Measurements from ENCODE around the gene RNF126. TPM values are rescaled to one million over a fixed set of nuclear protein-coding genes. Genes with fewer than 3 reads are reported as not detected.

The RNF126 gene
- total RNA-seq (10 to 100 TPM; 11.9 to 21.5 (median 16.5) TPM), polyA plus RNA-seq (10 to 100 TPM; 31.7 to 33.7 TPM)

GRCh38 chr19:662962-663681, at the start of gene RNF126:
Gene RNF126 (minus strand): TSS chr19:663214. CDS start chr19:663121, 93 bp downstream.
- 1% methylated on average over 33 to 97 of the region's 97 CpGs for WGBS, 2 donors
- FAIRE-seq (no peak), DNase-seq (peak; percentile 82 to 98 (median 95)), ATAC-seq (peak; percentile 82 to 86 (median 84))
- no peaks in the 10 kb centered on the region for H3K9me3 ChIP-seq
- peak within 1 kb of the TSS; percentile 80 to 100 (median 98) for H3K4me3 ChIP-seq
- H3K4me1 ChIP-seq = peaks cover 0 to 22% (median 8%) of the 10 kb centered on the region in 3 donors
- H3K27me3 ChIP-seq = no peaks in the 10 kb centered on the region
- peak within 1 kb of the TSS; percentile 79 to 93 (median 84) for H3K27ac ChIP-seq
- intact Hi-C loops (cut with DNase I) = loop anchor here in 1 of 3 donors (10.0 kb wide), 1 partner anchor 72 kb away; no protein-coding TSS in a partner anchor
- TF ChIP-seq CTCF (IDR thresholded peaks at IDR 0.05) = no peak
- no peaks in the 10 kb centered on the region for H3K36me3 ChIP-seq

GRCh38 chr19:711254-711653, 48.2 kb upstream of the RNF126 start:
- FAIRE-seq (no peak), ATAC-seq (no peak), DNase-seq (no peak)
- H3K36me3 ChIP-seq = no peaks in the 10 kb centered on the region
- no peak for TF ChIP-seq CTCF (IDR thresholded peaks at IDR 0.05)
- H3K4me1 ChIP-seq = no peaks in the 10 kb centered on the region
- intact Hi-C loops (cut with DNase I) = no loop called here
- no peak overlapping the region for H3K27ac ChIP-seq
- no peak overlapping the region for H3K4me3 ChIP-seq
- H3K27me3 ChIP-seq = no peaks in the 10 kb centered on the region
- H3K9me3 ChIP-seq = no peaks in the 10 kb centered on the region
- 68 to 75% methylated on average over 8 of the region's 8 CpGs for WGBS, 2 donors

GRCh38 chr19:710767-711166, 47.8 kb upstream of the RNF126 start:
- DNase-seq = no peak
- no peak overlapping the region for H3K27ac ChIP-seq
- no peak for FAIRE-seq
- no peak overlapping the region for H3K4me3 ChIP-seq
- intact Hi-C loops (cut with DNase I) = no loop called here
- no peaks in the 10 kb centered on the region for H3K9me3 ChIP-seq
- no peaks in the 10 kb centered on the region for H3K27me3 ChIP-seq
- H3K36me3 ChIP-seq = no peaks in the 10 kb centered on the region
- WGBS, 2 donors = 67 to 70% methylated on average over 21 of the region's 21 CpGs
- no peak for ATAC-seq
- no peak for TF ChIP-seq CTCF (IDR thresholded peaks at IDR 0.05)
- H3K4me1 ChIP-seq = no peaks in the 10 kb centered on the region

GRCh38 chr19:709965-710571, 47.1 kb upstream of the RNF126 start:
- TF ChIP-seq CTCF (IDR thresholded peaks at IDR 0.05) = no peak
- Histone ChIP-seq H3K9me3 (no peaks in the 10 kb centered on the region), H3K36me3 (no peaks in the 10 kb centered on the region), H3K4me3 (peak overlapping the region in 3 of 4 donors; percentile 26 to 47 (median 43)), H3K27me3 (no peaks in the 10 kb centered on the region), H3K4me1 (no peaks in the 10 kb centered on the region), H3K27ac (no peak overlapping the region)
- DNase-seq = no peak
- intact Hi-C loops (cut with DNase I) = no loop called here
- WGBS, 2 donors = 32 to 49% methylated on average over 25 to 27 of the region's 27 CpGs
- FAIRE-seq = no peak
- ATAC-seq = peak in 2 of 4 donors; percentile 8 to 13
